Measurements from ENCODE around the gene DCTN4.

DCTN4 gene

DNA sequence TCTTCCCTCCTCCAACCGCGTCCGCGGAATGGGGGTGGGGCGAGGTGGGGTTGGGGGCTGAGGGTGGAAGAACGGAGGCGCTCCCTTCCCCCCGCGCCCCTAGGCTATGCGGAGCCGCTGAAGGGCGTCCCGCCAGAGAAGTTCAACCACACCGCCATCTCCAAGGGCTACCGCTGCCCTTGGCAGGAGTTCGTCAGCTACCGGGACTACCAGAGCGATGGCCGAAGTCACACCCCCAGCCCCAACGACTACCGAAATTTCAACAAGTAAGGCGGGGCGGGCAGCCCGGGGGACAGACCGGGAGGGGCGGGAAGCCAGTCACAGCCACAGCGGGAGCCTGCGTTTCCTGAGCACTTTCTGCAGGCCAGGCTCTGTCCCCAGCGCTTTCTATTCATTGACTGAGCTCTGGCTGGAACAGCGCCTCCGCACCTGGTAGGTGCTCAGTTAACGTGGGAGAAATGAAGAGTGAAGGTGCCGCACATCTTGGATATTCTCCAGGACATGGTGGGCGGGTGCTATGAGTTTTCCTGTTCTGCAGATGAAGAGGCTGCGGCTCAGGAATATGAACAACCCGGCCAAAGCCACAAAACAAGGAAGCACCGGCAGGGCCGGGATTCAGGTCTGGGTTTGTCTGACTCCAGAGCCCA is 86.5 kb downstream of the DCTN4 start:
- no peak overlapping the region for H3K27ac Mint-ChIP-seq
- H3K9me3 Mint-ChIP-seq = no peaks in the 10 kb centered on the region
- DNase-seq (ENCODE audit: low spot score in 2 of 2) (peak in 1 of 2 donors; percentile 50), ATAC-seq (peak; percentile 62)
- no peaks in the 10 kb centered on the region for H3K36me3 Mint-ChIP-seq
- peak overlapping the region; percentile 70 for H3K4me3 Mint-ChIP-seq
- no peaks in the 10 kb centered on the region for H3K4me1 Mint-ChIP-seq

DNA sequence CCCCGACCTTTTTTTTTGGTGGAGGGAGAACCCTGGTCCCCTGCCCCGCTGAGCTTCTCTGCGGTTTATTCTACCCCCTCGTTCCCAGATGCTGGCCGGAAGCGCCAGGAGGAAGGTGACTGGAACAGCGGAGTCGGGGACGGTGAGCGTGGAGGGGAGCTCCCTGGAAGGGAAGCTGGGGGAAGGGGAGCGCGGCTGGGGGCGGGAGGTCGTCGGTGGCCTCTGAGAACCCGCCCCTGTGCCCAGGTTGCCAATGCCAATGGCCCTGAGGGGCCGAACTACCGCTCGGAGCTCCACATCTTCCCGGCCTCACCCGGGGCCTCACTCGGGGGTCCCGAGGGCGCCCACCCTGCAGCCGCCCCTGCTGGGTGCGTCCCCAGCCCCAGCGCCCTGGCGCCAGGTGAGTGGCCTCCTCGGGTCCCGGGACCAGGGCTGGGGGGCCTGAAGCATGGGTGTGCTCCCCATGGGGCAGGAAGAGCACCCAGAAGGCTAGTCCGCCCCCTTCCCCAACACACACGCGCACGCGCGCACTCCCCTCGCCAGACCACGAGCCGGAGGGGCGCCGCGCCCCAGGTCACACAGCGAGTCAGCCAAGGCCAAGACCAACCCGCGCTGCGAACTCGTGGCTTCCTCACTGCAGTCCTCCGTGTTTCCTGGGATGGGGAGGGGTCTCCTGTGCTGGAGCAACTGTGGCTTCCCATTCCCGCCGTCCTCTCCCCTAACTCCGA is 87.1 kb downstream of the DCTN4 start:
- Mint-ChIP-seq H3K27ac (no peak overlapping the region), H3K9me3 (no peaks in the 10 kb centered on the region), H3K4me1 (no peaks in the 10 kb centered on the region), H3K36me3 (no peaks in the 10 kb centered on the region), H3K4me3 (peak overlapping the region; percentile 70)
- ATAC-seq = peak; percentile 61
- DNase-seq (ENCODE audit: low spot score in 2 of 2) = no peak

DNA sequence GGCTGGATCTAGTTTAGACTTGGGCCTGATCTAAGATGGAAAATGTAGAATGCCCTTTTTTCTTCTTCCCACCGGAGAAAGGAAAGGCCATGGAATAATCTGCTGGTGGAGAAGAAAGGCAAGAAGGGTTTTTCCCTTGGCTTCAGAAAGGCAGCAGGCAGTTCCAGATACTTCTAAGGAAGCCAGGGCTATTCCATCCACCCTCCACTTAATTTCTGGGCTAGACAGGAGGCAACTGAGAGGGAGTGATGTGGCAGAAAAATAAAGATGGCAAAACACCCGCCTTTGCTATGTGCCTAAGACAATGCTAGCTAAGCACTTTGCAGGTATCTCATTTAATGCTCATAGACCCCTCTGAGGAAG is 87.9 kb downstream of the DCTN4 start:
- H3K27ac Mint-ChIP-seq = no peak overlapping the region
- H3K4me1 Mint-ChIP-seq = no peaks in the 10 kb centered on the region
- H3K36me3 Mint-ChIP-seq = no peaks in the 10 kb centered on the region
- H3K4me3 Mint-ChIP-seq = peak overlapping the region; percentile 70
- no peaks in the 10 kb centered on the region for H3K9me3 Mint-ChIP-seq
- DNase-seq (ENCODE audit: low spot score in 2 of 2) (no peak), ATAC-seq (no peak)

DNA sequence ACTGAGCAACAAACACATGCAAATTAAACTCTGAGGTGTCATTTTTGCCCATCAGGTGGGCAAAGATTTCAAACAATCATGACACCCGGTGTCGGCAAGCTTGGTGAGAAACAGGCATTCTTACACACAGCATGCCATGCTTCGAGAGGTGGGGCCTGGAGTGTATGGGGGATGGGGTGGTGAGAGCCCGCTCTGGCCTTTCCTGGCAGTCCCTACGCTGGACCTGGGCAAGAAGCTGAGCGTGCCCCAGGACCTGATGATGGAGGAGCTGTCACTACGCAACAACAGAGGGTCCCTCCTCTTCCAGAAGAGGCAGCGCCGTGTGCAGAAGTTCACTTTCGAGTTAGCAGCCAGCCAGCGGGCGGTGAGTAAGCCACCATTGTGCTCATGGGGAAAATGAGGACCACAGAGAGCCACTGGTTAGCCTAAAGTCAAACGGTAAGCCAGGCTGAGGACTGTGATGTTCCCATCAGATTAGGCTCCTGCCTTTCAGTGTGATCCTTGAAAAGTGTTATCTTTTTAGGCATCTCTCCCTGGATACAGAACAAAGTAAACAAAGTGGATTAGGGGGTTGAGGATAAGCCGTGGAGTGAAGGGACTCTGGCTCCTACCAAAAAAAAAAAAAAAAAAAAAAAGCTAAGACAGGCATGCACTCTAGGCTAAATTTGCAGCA is 88.4 kb downstream of the DCTN4 start:
- ATAC-seq = no peak
- no peaks in the 10 kb centered on the region for H3K9me3 Mint-ChIP-seq
- no peaks in the 10 kb centered on the region for H3K4me1 Mint-ChIP-seq
- no peaks in the 10 kb centered on the region for H3K36me3 Mint-ChIP-seq
- peak overlapping the region; percentile 70 for H3K4me3 Mint-ChIP-seq
- DNase-seq (ENCODE audit: low spot score in 2 of 2) = no peak
- H3K27ac Mint-ChIP-seq = no peak overlapping the region

DNA sequence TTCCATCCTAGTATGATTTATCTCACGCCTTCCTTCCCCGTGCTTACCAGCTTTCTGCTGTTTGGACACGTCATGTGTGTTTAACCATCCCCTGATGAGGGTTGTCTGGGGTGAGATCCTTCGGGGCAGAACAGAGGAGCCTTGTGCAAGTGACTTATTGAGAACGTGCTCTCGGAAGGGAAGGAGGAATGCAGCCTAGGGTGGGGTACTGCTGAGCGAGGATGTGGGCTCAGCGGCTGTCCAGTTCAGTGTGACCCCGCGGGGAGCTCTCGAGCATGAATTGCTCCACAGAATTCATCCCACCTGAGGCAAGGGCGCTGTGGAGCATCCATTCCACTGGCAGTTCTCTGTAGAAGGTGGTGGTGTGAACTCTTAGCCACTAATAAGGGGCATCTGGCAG is 93.8 kb downstream of the DCTN4 start:
- H3K4me3 Mint-ChIP-seq = no peak overlapping the region
- ATAC-seq (no peak), DNase-seq (ENCODE audit: low spot score in 2 of 2) (no peak)
- no peak overlapping the region for H3K27ac Mint-ChIP-seq
- no peaks in the 10 kb centered on the region for H3K36me3 Mint-ChIP-seq
- no peaks in the 10 kb centered on the region for H3K4me1 Mint-ChIP-seq
- H3K9me3 Mint-ChIP-seq = no peaks in the 10 kb centered on the region

DNA sequence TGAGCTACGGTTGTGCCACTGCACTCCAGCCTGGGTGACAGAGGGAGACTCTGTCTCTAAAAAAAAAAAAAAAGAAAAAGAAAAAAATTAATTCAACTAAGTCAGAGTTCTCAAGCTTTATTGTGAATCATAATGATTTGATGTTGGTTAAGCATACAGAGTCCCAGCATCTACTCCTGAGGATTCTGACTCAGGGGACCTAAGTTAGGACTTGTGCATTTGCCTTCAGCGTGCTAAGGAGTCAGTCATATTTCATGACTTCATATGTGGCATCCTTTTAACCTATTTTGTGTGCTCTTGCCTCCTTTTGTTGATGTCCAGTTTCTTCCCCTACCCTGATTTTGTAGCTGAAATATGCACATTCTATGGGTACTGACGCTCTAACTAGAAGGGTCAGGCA is 94.9 kb downstream of the DCTN4 start:
- DNase-seq (ENCODE audit: low spot score in 2 of 2) (no peak), ATAC-seq (no peak)
- Mint-ChIP-seq H3K9me3 (no peaks in the 10 kb centered on the region), H3K36me3 (no peaks in the 10 kb centered on the region), H3K27ac (no peak overlapping the region), H3K4me3 (no peak overlapping the region), H3K4me1 (no peaks in the 10 kb centered on the region)

DNA sequence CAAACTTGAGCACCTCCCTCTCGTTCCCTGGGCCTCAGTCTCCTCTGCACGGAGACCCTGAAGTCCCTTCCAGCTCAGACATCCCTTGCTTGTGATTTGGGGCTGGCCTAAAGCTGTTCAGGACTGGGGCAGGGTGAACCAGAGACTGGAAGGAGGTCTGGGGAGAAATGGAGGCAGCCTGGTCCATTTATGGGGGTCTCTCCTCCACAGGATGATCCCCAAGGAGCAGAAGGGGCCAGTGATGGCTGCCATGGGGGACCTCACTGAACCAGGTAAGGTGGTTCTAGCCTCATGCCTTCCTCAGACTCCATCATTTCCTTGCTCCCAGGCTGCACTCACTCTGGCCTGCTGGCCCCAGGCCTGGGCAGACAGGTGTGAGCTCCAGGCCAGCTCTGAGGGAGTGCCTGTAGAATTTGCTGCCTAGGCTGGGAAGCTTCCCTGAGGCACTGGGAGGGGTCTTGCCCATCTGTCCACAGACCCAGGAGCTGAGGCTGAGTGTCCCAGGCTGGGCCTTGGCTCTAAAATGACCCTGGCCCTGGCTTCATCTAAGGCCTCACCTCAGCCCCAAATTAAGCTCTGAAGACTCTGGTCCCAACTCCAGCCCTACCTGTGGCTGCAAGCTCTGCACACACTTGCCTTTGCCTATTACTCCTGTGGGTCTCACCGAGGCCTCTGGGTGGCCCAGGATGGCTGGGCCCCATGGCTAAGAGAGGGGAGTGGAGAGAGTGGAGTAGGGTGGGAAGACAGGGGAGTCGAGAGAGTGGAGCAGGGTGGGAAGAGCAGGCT is 95.9 kb downstream of the DCTN4 start:
- DNase-seq (ENCODE audit: low spot score in 2 of 2) (no peak), ATAC-seq (no peak)
- H3K27ac Mint-ChIP-seq = no peak overlapping the region
- no peaks in the 10 kb centered on the region for H3K4me1 Mint-ChIP-seq
- no peak overlapping the region for H3K4me3 Mint-ChIP-seq
- no peaks in the 10 kb centered on the region for H3K36me3 Mint-ChIP-seq
- no peaks in the 10 kb centered on the region for H3K9me3 Mint-ChIP-seq

DNA sequence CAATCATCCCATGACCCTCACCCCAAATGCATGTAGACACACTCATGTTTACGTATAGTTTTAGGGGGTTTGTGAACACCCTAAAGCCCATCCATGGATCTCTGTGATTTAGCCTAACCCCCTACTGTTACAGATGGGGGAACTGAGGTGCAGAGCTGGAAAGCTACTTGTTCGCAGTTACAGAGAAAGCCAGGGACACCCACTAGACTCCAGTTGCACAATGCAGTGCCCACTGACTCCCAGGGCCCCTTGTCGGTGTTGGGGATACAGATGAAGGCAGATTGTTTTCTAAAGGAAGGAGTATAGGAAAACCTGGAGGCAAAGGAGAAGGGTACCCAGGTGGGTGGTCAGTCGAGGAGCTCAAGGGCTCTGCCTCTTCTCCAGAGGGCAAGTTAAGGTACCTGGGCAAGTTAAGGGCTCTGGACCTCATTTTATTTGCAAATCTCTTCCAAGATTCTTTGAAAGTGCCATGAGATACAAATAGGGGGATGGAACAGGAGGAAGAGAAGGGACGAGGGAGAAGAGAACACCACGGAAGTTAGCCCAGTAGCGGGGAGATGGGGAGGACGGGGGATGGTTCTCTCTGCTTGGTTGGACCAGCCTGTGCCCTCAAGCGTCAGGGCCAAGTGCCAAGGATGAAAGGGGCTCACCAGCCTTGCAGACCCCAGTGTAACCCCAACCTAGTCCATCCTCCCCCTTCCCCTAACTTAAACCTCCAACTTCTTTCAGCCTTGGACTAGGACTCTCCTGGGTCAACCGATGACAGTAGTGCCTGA is 96.8 kb downstream of the DCTN4 start:
- Mint-ChIP-seq H3K9me3 (no peaks in the 10 kb centered on the region), H3K36me3 (no peaks in the 10 kb centered on the region), H3K4me1 (peaks cover 5% of the 10 kb centered on the region), H3K4me3 (no peak overlapping the region), H3K27ac (no peak overlapping the region)
- no peak for ATAC-seq
- DNase-seq (ENCODE audit: low spot score in 2 of 2) = no peak

DNA sequence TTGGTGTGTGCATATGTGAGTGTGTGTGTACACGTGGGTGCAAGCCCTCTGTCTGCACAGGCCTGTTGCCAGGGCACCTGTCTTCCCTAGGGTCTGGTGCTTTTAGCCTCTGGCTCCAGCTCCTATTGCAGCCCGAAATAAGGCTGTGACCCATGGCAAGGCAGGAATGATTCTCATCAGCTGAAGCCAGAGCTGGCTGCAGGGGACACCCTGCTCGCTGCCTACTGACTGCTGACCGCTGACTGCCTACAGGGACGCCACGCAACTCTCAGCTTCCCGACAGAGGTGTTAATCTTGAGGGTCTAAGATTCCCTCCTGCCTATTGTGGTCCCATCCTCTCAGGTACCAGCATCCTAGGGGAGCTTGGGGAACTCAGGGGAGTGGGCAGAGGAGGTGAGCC is 97.7 kb downstream of the DCTN4 start, which contains the start of gene MYOZ3:
MYOZ3 (plus strand) TSS at position 166 of the 400 bp plus-strand sequence. CDS start 1,691 bp downstream, outside the sequence.
- Mint-ChIP-seq H3K9me3 (no peaks in the 10 kb centered on the region), H3K36me3 (no peaks in the 10 kb centered on the region), H3K4me3 (no peak within 1 kb of the TSS), H3K27ac (no peak within 1 kb of the TSS), H3K4me1 (peaks cover 5% of the 10 kb centered on the region)
- no peak for ATAC-seq
- no peak for DNase-seq (ENCODE audit: low spot score in 2 of 2)

DNA sequence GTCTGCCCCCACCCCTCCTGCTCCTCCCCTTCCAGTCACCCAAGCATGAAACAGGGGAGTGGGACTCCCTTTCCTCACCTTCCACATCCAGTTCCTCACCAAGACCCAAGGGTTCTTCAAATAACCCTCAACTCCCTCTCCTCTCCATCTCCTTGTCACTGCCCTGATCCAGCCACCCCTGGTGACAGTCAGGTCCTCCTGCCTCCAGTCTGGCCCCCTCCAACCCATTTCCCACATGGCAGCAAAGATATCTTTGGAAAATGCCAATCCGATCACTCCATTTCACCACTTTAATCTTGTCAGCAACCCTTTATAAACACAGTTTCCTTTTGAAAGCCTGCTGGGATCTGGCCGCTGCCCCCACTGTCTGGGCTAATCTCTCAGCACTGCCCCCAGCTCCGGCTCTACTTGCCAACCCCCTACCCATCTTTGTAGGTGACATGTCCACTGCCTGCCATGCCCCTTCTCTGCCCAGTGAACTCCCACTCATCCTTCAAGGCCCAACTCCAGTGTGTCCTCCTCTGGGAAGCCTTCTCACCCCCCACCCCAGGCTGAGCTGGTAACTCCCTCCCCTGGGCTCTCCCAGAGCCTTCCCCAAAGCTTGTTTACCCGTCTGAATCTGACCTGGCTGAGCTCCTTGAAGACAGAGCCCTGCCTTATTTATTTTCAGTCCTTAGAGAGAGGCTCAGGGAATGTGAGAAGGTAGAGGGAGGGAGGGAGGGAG is 98.5 kb downstream of the DCTN4 start:
- no peak for DNase-seq (ENCODE audit: low spot score in 2 of 2)
- H3K9me3 Mint-ChIP-seq = no peaks in the 10 kb centered on the region
- peaks cover 5% of the 10 kb centered on the region for H3K4me1 Mint-ChIP-seq
- no peak for ATAC-seq
- H3K27ac Mint-ChIP-seq = no peak overlapping the region
- no peak overlapping the region for H3K4me3 Mint-ChIP-seq
- H3K36me3 Mint-ChIP-seq = no peaks in the 10 kb centered on the region

DNA sequence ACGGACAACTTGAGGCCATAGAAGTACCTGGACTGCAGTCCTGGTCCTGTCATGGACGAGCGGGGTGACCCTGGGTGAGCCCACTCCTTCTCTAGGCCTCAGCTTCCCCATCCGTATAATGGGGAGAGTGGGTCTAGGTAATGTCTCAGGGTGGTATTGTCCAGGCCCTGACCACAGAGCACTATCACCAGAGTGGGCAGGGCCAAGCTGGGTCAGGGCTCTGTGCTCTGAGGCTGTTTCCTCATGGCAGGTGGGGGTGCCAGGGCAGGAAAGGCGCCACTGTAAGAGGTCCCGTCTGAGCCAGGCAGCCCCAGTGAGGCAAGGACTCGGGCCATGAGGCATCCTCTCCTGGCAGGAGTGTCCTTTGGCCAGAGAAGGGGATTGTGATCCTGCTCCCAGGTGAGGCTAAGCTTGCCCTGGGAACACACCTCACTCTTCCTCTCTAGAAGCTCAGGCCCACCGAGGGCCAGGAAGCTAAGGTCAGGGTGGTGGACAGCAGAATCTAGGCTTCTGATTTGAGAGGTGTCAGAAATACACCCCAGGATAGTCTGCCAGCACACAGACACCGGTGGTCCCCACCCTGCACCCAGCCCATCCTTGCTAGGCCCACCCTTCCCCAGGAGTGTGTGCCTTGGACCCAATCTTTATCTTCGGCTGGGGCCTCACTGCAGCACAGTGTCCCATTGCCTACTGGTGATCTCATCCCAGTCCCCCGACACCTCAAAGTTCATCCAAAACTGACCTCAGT is 99.3 kb downstream of the DCTN4 start:
- ATAC-seq (no peak), DNase-seq (ENCODE audit: low spot score in 2 of 2) (no peak)
- H3K4me3 Mint-ChIP-seq = no peak overlapping the region
- no peaks in the 10 kb centered on the region for H3K36me3 Mint-ChIP-seq
- H3K9me3 Mint-ChIP-seq = no peaks in the 10 kb centered on the region
- H3K4me1 Mint-ChIP-seq = peaks cover 5% of the 10 kb centered on the region
- H3K27ac Mint-ChIP-seq = no peak overlapping the region

DNA sequence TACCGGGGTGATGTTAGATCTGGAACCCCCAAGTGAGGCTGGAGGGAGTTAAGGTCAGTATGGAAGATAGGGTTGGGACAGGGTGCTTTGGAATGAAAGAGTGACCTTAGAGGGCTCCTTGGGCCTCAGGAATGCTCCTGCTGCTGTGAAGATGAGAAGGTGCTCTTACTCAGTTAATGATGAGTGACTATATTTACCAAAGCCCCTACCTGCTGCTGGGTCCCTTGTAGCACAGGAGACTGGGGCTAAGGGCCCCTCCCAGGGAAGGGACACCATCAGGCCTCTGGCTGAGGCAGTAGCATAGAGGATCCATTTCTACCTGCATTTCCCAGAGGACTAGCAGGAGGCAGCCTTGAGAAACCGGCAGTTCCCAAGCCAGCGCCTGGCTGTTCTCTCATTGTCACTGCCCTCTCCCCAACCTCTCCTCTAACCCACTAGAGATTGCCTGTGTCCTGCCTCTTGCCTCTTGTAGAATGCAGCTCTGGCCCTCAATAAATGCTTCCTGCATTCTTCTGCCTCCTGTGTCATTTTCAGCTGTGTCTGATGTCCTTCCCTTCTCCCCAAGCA is 100.0 kb downstream of the DCTN4 start:
- no peak overlapping the region for H3K27ac Mint-ChIP-seq
- peaks cover 5% of the 10 kb centered on the region for H3K4me1 Mint-ChIP-seq
- no peak overlapping the region for H3K4me3 Mint-ChIP-seq
- H3K9me3 Mint-ChIP-seq = no peaks in the 10 kb centered on the region
- DNase-seq (ENCODE audit: low spot score in 2 of 2) (no peak), ATAC-seq (no peak)
- no peaks in the 10 kb centered on the region for H3K36me3 Mint-ChIP-seq

Measured in stimulated activated effector memory CD8-positive, alpha-beta T cell treated with anti-CD3 and anti-CD28 coated beads, Interleukin-12 subunit alpha, Interleukin-12 subunit beta, amount 100 ng/mL, for 72 hours (primary cell).